ENCODE results near the gene PDLIM4. TPM values are rescaled to one million over a fixed set of nuclear protein-coding genes. Genes with fewer than 3 reads are reported as not detected.
A peak's percentile ranks its signal among the peaks of the same experiment; 100 is the strongest.

PDLIM4 gene
- total RNA-seq, 1 donor from 2014 or later: 33.9 TPM

DNA sequence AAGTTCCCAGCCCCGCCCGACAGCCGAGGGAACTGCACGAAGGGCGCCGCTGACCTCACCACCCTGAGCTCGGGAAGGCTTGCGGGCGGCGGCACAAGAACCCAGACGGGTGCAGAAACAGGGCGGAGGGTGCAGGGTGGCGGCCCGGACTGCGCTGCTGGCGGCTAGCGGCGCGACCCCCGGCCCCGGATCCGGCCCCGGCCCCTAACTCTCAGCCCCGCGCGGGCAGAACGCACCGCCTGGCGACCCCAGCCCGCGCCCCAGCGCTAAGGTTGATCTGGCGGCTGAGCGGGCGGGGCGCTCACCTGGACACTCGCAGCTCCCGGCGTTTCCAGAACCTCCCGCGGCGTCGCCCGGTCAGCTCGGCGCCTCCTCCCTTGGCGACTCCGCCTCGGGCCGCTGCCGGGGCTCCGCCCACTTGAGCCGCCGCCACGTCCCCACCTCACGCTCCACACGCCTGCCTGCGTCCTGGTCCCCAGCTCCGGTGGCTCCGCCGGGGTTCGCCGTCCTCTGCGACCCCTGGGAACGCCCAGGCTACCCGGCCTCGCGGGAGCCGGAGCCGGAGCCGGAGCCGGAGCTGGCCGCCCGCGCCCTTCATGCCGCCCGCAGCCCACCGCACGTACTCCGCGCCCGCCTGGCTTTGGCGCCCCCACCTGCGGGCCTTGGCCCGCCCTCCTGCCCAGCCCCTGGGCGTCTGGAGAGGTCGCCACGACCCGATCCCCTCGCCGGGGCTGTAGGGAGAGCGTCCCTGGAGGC lies 29.8 kb upstream of the PDLIM4 start, which contains the start of gene P4HA2:
TSS of gene P4HA2 (minus strand) at position 369 of the 756 bp plus-strand sequence. CDS start 9,227 bp downstream, outside the sequence.
- peak; percentile 88 for DNase-seq (ENCODE audit: low spot score)

GRCh38 chr5:132228241-132229035 lies 29.1 kb upstream of the PDLIM4 start:
- DNase-seq (ENCODE audit: low spot score): no peak

GRCh38 chr5:132229236-132229635 lies 28.3 kb upstream of the PDLIM4 start:
- DNase-seq (ENCODE audit: low spot score): no peak

GRCh38 chr5:132230871-132231270 lies 26.6 kb upstream of the PDLIM4 start:
- DNase-seq (ENCODE audit: low spot score): no peak

- DNase-seq (ENCODE audit: low spot score): no peak
Measured at GRCh38 chr5:132232465-132232864, 25.0 kb upstream of the PDLIM4 start.

DNA sequence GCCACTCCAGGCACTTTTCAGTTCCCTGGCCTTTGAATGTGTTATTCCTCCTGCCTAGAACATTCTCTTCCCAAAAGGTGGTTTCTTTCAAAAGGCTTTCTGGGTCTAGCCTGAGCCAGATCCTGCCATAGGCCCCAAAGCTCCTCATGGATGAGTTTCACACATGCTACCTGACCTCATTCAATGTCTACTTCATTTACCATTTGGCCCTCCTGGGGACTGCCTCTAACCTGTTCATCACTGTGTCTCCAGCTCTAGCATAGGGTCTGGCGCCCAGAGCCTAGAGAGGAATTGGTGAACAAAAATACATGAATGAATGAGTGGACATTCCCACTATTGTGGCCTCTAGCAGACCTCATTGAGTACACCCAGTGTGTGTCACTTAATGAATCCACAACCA lies 24.4 kb upstream of the PDLIM4 start:
- DNase-seq (ENCODE audit: low spot score): no peak

- no peak for DNase-seq (ENCODE audit: low spot score)
Measured at GRCh38 chr5:132233811-132234683, 23.4 kb upstream of the PDLIM4 start.

- no peak for DNase-seq (ENCODE audit: low spot score)
Measured at GRCh38 chr5:132234684-132235062, 22.8 kb upstream of the PDLIM4 start.

DNA sequence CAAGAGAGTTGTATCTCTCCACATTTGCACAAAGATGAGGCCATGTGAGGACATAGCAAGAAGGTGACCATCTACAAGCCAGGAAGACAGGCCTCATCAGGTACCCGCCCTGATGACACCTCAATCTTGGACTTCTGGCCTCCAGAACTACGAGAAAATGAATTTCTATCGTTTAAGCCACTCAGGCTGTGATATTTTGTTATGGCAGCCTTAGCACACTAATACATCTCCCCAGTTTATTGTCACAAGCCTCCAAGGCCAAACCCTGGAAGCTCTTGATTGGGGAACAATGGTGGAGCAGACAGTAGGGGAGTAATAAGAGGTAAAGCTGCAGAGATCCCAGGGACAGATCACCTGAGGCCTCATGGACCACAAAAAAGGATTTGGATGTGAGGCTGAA lies 22.2 kb upstream of the PDLIM4 start:
- no peak for DNase-seq (ENCODE audit: low spot score)

GRCh38 chr5:132237141-132237540 lies 20.4 kb upstream of the PDLIM4 start:
- no peak for DNase-seq (ENCODE audit: low spot score)

DNA sequence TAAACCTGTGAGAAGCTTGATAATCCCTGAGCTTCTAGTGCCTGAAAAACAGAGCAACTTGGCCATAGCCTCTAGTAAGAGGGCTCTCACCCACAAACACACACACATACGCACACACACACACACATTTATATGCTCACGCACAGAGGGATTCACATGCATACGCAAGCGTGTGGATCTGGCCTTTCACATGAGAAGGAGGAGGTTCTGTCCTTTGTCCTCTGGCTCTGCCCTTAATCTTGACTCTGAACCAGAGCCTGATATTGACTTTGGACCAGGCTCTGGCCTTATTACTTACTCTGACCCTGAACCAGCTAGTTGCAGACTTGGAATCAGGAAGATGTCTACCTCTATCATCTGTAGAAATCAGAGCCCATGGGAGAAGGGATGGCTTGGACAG lies 19.8 kb upstream of the PDLIM4 start:
- no peak for DNase-seq (ENCODE audit: low spot score)

GRCh38 chr5:132238169-132238744 lies 19.2 kb upstream of the PDLIM4 start:
- DNase-seq (ENCODE audit: low spot score): peak; percentile 82

DNA sequence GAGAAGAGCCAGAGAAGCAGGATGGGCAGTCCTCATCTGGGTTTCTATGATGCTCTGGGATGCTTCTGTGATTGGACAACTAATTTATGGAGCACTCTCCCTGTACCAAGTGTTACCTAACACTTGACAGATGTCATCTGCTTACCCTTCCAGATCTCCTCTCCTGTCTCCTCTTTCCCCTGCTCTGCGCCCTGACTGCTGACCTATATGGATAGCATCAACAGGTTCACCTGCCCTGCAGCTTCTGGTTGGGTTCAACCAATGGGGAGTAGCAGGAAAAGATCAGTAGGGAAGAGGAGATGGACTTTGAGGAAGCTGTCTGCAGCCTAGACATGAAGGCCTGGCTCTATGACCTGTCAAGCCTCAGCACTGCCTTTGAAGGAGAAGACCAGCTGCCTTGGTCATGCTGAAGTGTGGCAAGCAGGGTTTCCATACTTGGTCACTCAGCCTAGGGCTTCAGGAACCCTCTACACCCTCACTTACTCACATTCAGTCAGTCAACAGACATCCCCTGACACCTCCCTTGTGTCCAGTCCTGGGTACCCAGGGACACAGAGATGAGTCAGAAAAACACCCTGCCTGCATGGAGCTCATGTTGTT lies 18.5 kb upstream of the PDLIM4 start:
- peak; percentile 24 for DNase-seq (ENCODE audit: low spot score)

GRCh38 chr5:132239776-132240175 lies 17.7 kb upstream of the PDLIM4 start:
- DNase-seq (ENCODE audit: low spot score): peak; percentile 23

DNA sequence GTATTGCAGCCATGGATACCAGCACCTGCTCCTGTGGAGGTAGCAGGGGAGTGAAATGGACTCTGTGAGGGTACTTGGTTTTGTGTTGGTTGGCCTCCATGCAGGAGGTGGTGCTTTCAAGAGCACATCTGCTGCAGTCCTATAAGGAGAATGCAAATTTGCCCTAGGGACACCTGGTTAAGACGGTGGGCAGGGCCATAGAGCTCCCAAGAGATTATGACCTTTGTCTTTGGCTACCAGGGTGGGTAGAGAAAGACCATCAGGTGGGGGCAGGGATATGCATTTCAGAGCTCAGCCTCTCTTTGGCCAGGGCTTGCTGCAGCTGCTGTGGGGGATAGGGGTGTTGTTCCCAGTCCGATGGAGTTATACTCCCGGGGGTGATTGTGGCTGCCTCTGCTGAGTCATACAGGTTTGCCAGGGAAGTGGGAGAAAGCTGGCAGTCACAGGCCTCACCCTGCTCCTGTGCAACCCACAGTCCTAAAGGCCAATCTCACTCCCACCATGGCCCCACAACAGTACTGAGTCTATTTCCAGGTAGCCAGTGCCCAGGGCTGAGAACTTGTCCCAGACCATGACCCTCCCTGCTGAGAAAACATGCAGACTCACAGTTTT lies 14.0 kb upstream of the PDLIM4 start:
- DNase-seq (ENCODE audit: low spot score): peak; percentile 14

- DNase-seq (ENCODE audit: low spot score): no peak
Measured at GRCh38 chr5:132245593-132245992, 11.9 kb upstream of the PDLIM4 start.

GRCh38 chr5:132246806-132247205 lies 10.7 kb upstream of the PDLIM4 start:
- no peak for DNase-seq (ENCODE audit: low spot score)

DNA sequence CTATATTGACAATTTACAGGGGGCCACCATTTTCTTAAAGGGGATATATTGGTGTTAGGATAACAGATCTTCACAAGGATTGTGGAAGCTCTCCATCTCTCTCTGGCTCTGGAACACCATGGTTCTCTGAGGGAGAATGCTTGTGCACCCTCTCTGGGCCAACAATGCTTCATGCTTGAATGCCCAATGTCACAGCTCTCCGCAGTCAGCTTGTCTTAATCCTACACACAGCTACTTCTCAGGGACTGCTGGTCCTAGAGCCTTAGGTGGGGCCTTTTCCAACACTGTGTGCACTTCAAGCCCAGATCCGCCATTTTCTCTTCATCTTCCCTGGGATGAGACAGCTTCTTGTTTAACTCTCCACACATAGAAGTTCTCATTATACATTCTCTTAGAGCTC lies 6.9 kb upstream of the PDLIM4 start:
- peak; percentile 8 for DNase-seq (ENCODE audit: low spot score)

GRCh38 chr5:132251220-132251725 lies 6.2 kb upstream of the PDLIM4 start:
- DNase-seq (ENCODE audit: low spot score): peak; percentile 38

GRCh38 chr5:132253008-132253441 lies 4.5 kb upstream of the PDLIM4 start:
- DNase-seq (ENCODE audit: low spot score): peak; percentile 42
